AG09319 (cell line): ENCODE data around the gene MACF1.

ENCODE experiments used
- DNase-seq: peaks from one replicate; pipeline ENCODE4 v3.0.0-alpha.2; 2010; ENCODE audit warnings: low read depth; ENCODE audit errors: extremely low read depth
- CTCF ChIP-seq: IDR thresholded peaks from 2 replicates; pipeline ENCODE4 v1.5.1; 2011; ENCODE audit warnings: low read depth, mild to moderate bottlenecking, inconsistent platforms, low read length, moderate library complexity

Gene MACF1

GRCh38 chr1:39310691-39311090 lies 106.2 kb downstream of the MACF1 start:
- no peak for TF ChIP-seq CTCF
- DNase-seq, result no peak

- no peak for DNase-seq
- no peak for TF ChIP-seq CTCF
Measured at GRCh38 chr1:39317111-39317510, 112.6 kb downstream of the MACF1 start.

GRCh38 chr1:39317910-39318633 lies 113.6 kb downstream of the MACF1 start:
- no peak for TF ChIP-seq CTCF
- no peak for DNase-seq

GRCh38 chr1:39321979-39322378 lies 117.5 kb downstream of the MACF1 start:
- no peak for DNase-seq
- no peak for TF ChIP-seq CTCF

- TF ChIP-seq CTCF, result no peak
- no peak for DNase-seq
Measured at GRCh38 chr1:39322431-39322830, 117.9 kb downstream of the MACF1 start.

- DNase-seq, result no peak
- TF ChIP-seq CTCF, result no peak
Measured at GRCh38 chr1:39324888-39325287, 120.4 kb downstream of the MACF1 start.

GRCh38 chr1:39326836-39327235 lies 122.3 kb downstream of the MACF1 start:
- TF ChIP-seq CTCF, result no peak
- DNase-seq, result no peak
